Measurements from ENCODE around the gene AMELX. TPM values are rescaled to one million over a fixed set of nuclear protein-coding genes. Genes with fewer than 3 reads are reported as not detected.
A peak's percentile ranks its signal among the peaks of the same experiment; 100 is the strongest.

Gene AMELX
- total and polyA plus RNA-seq, 2 of the 8 experiments (the other 6 are each of a cell fraction or from before 2014, with no cell fraction given): not detected

- H2BK12ac ChIP-seq (ENCODE audit: low read depth, low read length): no peak overlapping the region
- H3K27me3 ChIP-seq (replicated peaks in 1 of 4; ENCODE audit: control insufficient read depth in 3 of 4, extremely low read depth in 1 of 4, insufficient read depth in 3 of 4, low read length in 3 of 4): no peaks in the 10 kb centered on the region
- H3K4me2 ChIP-seq (ENCODE audit: insufficient read depth in 1 of 2, low read depth in 2 of 2, low read length in 2 of 2): no peak overlapping the region
- H2AK5ac ChIP-seq (ENCODE audit: low read depth, low read length): no peak overlapping the region
- H3K14ac ChIP-seq (ENCODE audit: insufficient read length): no peak overlapping the region
- H3K79me2 ChIP-seq (ENCODE audit: control insufficient read depth in 1 of 2, insufficient read depth in 2 of 2, low read length in 2 of 2): no peaks in the 10 kb centered on the region
- peak; percentile 28 for FAIRE-seq
- H2BK5ac ChIP-seq (ENCODE audit: low read depth, low read length): no peak overlapping the region
- H3K4me3 ChIP-seq (ENCODE audit: extremely low read depth in 1 of 4, insufficient read depth in 2 of 4, low read depth in 3 of 4, low read length in 4 of 4): no peak overlapping the region
- H3K4me1 ChIP-seq (replicated peaks in 1 of 4; ENCODE audit: control insufficient read depth in 3 of 4, insufficient read depth in 4 of 4, low read length in 3 of 4): no peaks in the 10 kb centered on the region
- H2BK20ac ChIP-seq (ENCODE audit: low read length): no peak overlapping the region
- CTCF ChIA-PET (ENCODE audit: partially characterized antibody): no interaction called here
- H3K4ac ChIP-seq (replicated peaks; ENCODE audit: insufficient read length, low read depth, low read length): no peak overlapping the region
- no peak overlapping the region for H4K8ac ChIP-seq (ENCODE audit: extremely low read depth, insufficient read depth, low read length)
- H4K5ac ChIP-seq (ENCODE audit: insufficient read length, low read depth, low read length): no peak overlapping the region
- H3K23me2 ChIP-seq (ENCODE audit: low read depth, low read length): no peaks in the 10 kb centered on the region
- no peak overlapping the region for H3K18ac ChIP-seq (ENCODE audit: extremely low read depth, low read length)
- POLR2A ChIA-PET (ENCODE audit: partially characterized antibody): no interaction called here
- H3K79me1 ChIP-seq (ENCODE audit: low read depth, low read length): no peaks in the 10 kb centered on the region
- no peaks in the 10 kb centered on the region for H3K9me3 ChIP-seq (ENCODE audit: insufficient read depth in 2 of 2, low read depth in 1 of 2, low read length in 1 of 2)
- TF ChIP-seq CTBP2 (IDR thresholded peaks at IDR 0.05; ENCODE audit: borderline replicate concordance, insufficient read depth, insufficient read length, low read length) (no peak), CREB1 (IDR thresholded peaks at IDR 0.05) (no peak), TCF12 (IDR thresholded peaks at IDR 0.05; ENCODE audit: low read depth, low read length) (no peak), HDAC6 (IDR thresholded peaks at IDR 0.05; ENCODE audit: low read depth, low read length) (no peak), TAF1 (IDR thresholded peaks at IDR 0.05; ENCODE audit: low read depth, low read length) (no peak), POLR2A (IDR thresholded peaks at IDR 0.05; ENCODE audit: control extremely low read depth in 1 of 2, low read depth in 2 of 2, low read length in 2 of 2) (no peak), CEBPB (IDR thresholded peaks at IDR 0.05; ENCODE audit: low read depth, low read length) (no peak), ZNF274 (IDR thresholded peaks at IDR 0.05; ENCODE audit: borderline replicate concordance, extremely low read depth, low read length) (no peak)
- TF ChIP-seq, protein P1, sequence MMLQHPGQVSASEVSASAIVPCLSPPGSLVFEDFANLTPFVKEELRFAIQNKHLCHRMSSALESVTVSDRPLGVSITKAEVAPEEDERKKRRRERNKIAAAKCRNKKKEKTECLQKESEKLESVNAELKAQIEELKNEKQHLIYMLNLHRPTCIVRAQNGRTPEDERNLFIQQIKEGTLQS (IDR thresholded peaks at IDR 0.05; ENCODE audit: insufficient read depth, low read depth, low read length): no peak
- TF ChIP-seq, protein P2, sequence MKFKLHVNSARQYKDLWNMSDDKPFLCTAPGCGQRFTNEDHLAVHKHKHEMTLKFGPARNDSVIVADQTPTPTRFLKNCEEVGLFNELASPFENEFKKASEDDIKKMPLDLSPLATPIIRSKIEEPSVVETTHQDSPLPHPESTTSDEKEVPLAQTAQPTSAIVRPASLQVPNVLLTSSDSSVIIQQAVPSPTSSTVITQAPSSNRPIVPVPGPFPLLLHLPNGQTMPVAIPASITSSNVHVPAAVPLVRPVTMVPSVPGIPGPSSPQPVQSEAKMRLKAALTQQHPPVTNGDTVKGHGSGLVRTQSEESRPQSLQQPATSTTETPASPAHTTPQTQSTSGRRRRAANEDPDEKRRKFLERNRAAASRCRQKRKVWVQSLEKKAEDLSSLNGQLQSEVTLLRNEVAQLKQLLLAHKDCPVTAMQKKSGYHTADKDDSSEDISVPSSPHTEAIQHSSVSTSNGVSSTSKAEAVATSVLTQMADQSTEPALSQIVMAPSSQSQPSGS (IDR thresholded peaks at IDR 0.05; ENCODE audit: low read length): no peak
- no peak overlapping the region for H4K91ac ChIP-seq (replicated peaks; ENCODE audit: insufficient read length, low read length)
- H3K56ac ChIP-seq (replicated peaks; ENCODE audit: insufficient read length, low read depth, low read length): no peak overlapping the region
- H3K36me3 ChIP-seq (ENCODE audit: control insufficient read depth in 2 of 4, insufficient read depth in 4 of 4, low read length in 3 of 4): no peaks in the 10 kb centered on the region
- H3K23ac ChIP-seq (ENCODE audit: insufficient read length): no peak overlapping the region
- no peak for DNase-seq (ENCODE audit: low read depth in 1 of 2, low spot score in 2 of 2)
- no peak overlapping the region for H2BK15ac ChIP-seq (ENCODE audit: low read length)
- no peaks in the 10 kb centered on the region for H4K20me1 ChIP-seq (replicated peaks in 1 of 2; ENCODE audit: control insufficient read depth in 1 of 2, insufficient read depth in 2 of 2, low read length in 2 of 2)
- no peak overlapping the region for H2BK120ac ChIP-seq (replicated peaks; ENCODE audit: low read depth, low read length)
- H3K9ac ChIP-seq (replicated peaks in 1 of 4; ENCODE audit: extremely low read depth in 1 of 4, low read depth in 3 of 4, low read length in 3 of 4): no peak overlapping the region
- 81% methylated on average over 3 of the region's 3 CpGs; no CpG with 5 or more reads in 1 of the 2 experiments for WGBS, 2 experiments (ENCODE audit: extremely low coverage in 1 of 2, insufficient coverage in 1 of 2, insufficient read length in 1 of 2, insufficient replicate concordance in 2 of 2, low coverage in 1 of 2, low lambda C conversion rate in 2 of 2, missing lambda C conversion rate in 1 of 2)
- H3K27ac ChIP-seq (ENCODE audit: low read depth, low read length): no peak overlapping the region
- no peak overlapping the region for H2AFZ ChIP-seq (ENCODE audit: low read length)
Measured at GRCh38 chrX:11267425-11267824, 25.8 kb upstream of the AMELX start.
